ENCODE measurements around the gene PLCXD1. TPM values are rescaled to one million over a fixed set of nuclear protein-coding genes. Genes with fewer than 3 reads are reported as not detected.

The PLCXD1 gene
- total RNA-seq, 1 experiment from 2014 or later = 12.0 TPM

DNA sequence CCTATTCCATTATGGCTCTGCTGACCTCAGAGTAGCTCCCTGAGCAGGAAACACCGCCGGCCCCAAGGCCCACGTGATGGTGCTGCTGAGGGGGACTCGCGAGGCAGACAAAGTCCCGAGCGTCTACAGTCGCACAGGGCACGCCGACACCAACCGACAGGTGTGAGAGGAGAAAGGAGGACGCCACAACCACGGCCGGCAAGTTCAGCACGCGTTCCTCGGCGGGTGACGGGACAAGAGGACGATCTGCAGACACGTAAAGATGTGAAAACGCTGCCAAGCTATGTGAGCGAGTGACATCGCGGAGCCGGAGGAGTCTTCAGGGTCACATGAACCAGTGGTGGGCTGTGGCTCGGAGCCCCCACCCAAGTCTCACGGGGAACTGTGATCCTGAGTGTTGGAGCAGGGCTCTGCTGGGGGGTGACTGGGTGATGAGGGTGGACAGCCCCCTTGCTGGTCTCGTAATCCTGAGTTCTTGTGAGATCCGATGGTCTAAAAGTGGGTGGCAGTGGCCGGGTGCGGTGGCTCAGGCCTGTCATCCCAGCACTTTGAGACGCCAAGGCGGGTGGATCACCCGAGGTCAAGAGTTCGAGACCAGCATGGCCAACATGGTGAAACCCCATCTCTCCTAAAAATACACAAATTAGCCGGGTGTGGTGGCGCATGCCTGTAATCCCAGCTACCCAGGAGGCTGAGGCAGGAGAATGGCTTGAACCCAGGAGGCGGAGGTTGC, 71.6 kb downstream of the PLCXD1 start:
- ChIA-PET POLR2A (no interaction called here), CTCF (no interaction called here)
- no peaks in the 10 kb centered on the region for H3K4me1 Mint-ChIP-seq (ENCODE audit: insufficient read depth, unreplicated experiment)
- no peak for DNase-seq (ENCODE audit: unreplicated experiment)
- BruUV-seq (replicated peaks) = no TSS peak
- no peak overlapping the region for H3K27ac Mint-ChIP-seq (ENCODE audit: low read depth, unreplicated experiment)
- no peak overlapping the region for H3K4me3 Mint-ChIP-seq (ENCODE audit: unreplicated experiment)
- H3K9me3 Mint-ChIP-seq (ENCODE audit: unreplicated experiment) = no peaks in the 10 kb centered on the region
- H3K27me3 Mint-ChIP-seq (ENCODE audit: insufficient read depth, unreplicated experiment) = no peaks in the 10 kb centered on the region
- peaks cover 5% of the 10 kb centered on the region for H3K36me3 Mint-ChIP-seq (ENCODE audit: insufficient read depth, unreplicated experiment)
- TF ChIP-seq CTCF (IDR thresholded peaks at IDR 0.05; ENCODE audit: unreplicated experiment) = no peak
- intact Hi-C loops (cut with micrococcal nuclease) = no loop called here

Other genes starting within 250 kb of the PLCXD1 start
- 54.9 and 73.4 TPM in 2 replicates for gene GTPBP6, start 37.4 kb downstream of the PLCXD1 start, total RNA-seq (2022)
- 13.7 and 14.0 TPM in 2 replicates for gene PPP2R3B, start 105.5 kb downstream of the PLCXD1 start, total RNA-seq (2022)

Measured in MCF 10A (cell line).